K562 (cell line): ENCODE results near the gene SVBP. TPM values are rescaled to one million over a fixed set of nuclear protein-coding genes. Genes with fewer than 3 reads are reported as not detected.

ENCODE experiments used
- ARID2 ChIP-seq: fragments of 450-650 bp; IDR thresholded peaks from 2 replicates; pipeline ENCODE4 v1.6.1; 2017; ENCODE audit warnings: antibody characterized with exemption, mild to moderate bottlenecking
- BRD4 ChIP-seq: fragments of 200-600 bp; sonication (generic); IDR thresholded peaks from 2 replicates; pipeline ENCODE4 v1.6.1; 2017; ENCODE audit warnings: inconsistent platforms
- C11orf30 ChIP-seq: fragments of 450-650 bp; IDR thresholded peaks from 2 replicates; pipeline ENCODE4 v1.6.1; 2016; ENCODE audit warnings: low read depth, mild to moderate bottlenecking
- CREM ChIP-seq: IDR thresholded peaks from 2 replicates; pipeline ENCODE4 v1.6.1; 2014; ENCODE audit warnings: antibody characterized with exemption, low read depth
- HDGF ChIP-seq: fragments of 450-650 bp; IDR thresholded peaks from 2 replicates; pipeline ENCODE4 v1.6.1; 2016
- HINFP ChIP-seq: fragments of 450-650 bp; conservative IDR thresholded peaks from 2 replicates; pipeline ENCODE4 v1.6.1; 2016; ENCODE audit warnings: missing genetic modification characterization, low read depth, mild to moderate bottlenecking, control low read depth, missing compliant biosample characterization
- HMGXB4 ChIP-seq: sonication (generic); formaldehyde crosslinking; IDR thresholded peaks from 2 replicates; pipeline ENCODE4 v1.8.1; 2023; ENCODE audit warnings: mild to moderate bottlenecking, missing genetic modification reagents
- MAZ ChIP-seq, 2 experiments: fragments of 450-650 bp in 1 of 2; sonication (generic) in 1 of 2; formaldehyde crosslinking; IDR thresholded peaks in 1 of 2; conservative IDR thresholded peaks in 1 of 2; 2 replicates each; pipeline versions ENCODE4 v1.4.0 to v1.5.0; 2020; ENCODE audit warnings: mild to moderate bottlenecking in 1 of 2, missing genetic modification reagents in 1 of 2
- NR1H2 ChIP-seq: sonication (generic); formaldehyde crosslinking; IDR thresholded peaks from 2 replicates; pipeline ENCODE4 v1.4.0; 2020; ENCODE audit warnings: mild to moderate bottlenecking, missing genetic modification reagents
- PRMT5 ChIP-seq: sonication (generic); formaldehyde crosslinking; IDR thresholded peaks from 2 replicates; pipeline ENCODE4 v1.5.0; 2020; ENCODE audit warnings: missing genetic modification reagents
- RFX5 ChIP-seq: IDR thresholded peaks from 2 replicates; pipeline ENCODE4 v1.6.1; 2011; ENCODE audit warnings: low read depth, mild to moderate bottlenecking, improper control_type of control experiment, low read length
- SNIP1 ChIP-seq: fragments of 450-650 bp; IDR thresholded peaks from 2 replicates; pipeline ENCODE4 v1.7.1; 2017; ENCODE audit warnings: low read depth, mild to moderate bottlenecking
- SRF ChIP-seq, 2 experiments: fragments of 250-450, 450-650 bp in 1 of 2; sonication (Bioruptor Pico) in 1 of 2; sonication (generic) in 1 of 2; formaldehyde crosslinking; IDR thresholded peaks; 2 replicates each; pipeline versions ENCODE4 v1.5.0 to v1.5.1; 2020 to 2022; ENCODE audit warnings: mild to moderate bottlenecking in 1 of 2, missing genetic modification reagents in 1 of 2
- ZBTB26 ChIP-seq: fragments of 450-650 bp; formaldehyde crosslinking; IDR thresholded peaks from 2 replicates; pipeline ENCODE4 v1.4.0; 2022; ENCODE audit warnings: missing genetic modification characterization
- ZFP36 ChIP-seq: fragments of 150-350 bp; IDR thresholded peaks from 2 replicates; pipeline ENCODE4 v1.6.1; 2018; ENCODE audit warnings: low read length, low read depth; ENCODE audit not compliant: partially characterized antibody
- ZNF121 ChIP-seq: sonication (generic); formaldehyde crosslinking; conservative IDR thresholded peaks from 2 replicates; pipeline ENCODE4 v1.8.0; 2022; ENCODE audit warnings: missing genetic modification reagents
- ZNF324 ChIP-seq: fragments of 250-450 bp; sonication (Bioruptor Pico); IDR thresholded peaks from 2 replicates; pipeline ENCODE4 v1.4.0; 2020; ENCODE audit warnings: mild to moderate bottlenecking
- polyA plus RNA-seq, 8 experiments: library from polyadenylated mRNA; depleted of rRNA in 4 of 8; stranded (reverse) in 5 of 8; unstranded in 3 of 8; fragments of >200 nt; fragmentation: Nextera tagmentation in 2 of 8; fragmentation: Illumina TruSeq in 1 of 8; extraction: Ambion mirVana in 2 of 8; extraction: Trizol in 1 of 8; gene quantifications; 2 replicates each; pipeline versions ENCODE4 v1.2.1 to v1.2.3, GENCODE V29; 2011 to 2014; ENCODE audit warnings: inconsistent platforms in 1 of 8, missing spikeins in 1 of 8
- total RNA-seq, 7 experiments: library from RNA; depleted of rRNA in 6 of 7; stranded (reverse); fragments of >200 nt in 6 of 7; fragmentation: Illumina TruSeq in 2 of 7; extraction: Trizol in 2 of 7; gene quantifications; 2 replicates each; pipeline versions ENCODE4 v1.2.1 to v1.2.3, GENCODE V29; 2011 to 2021; ENCODE audit warnings: low replicate concordance in 1 of 7
- TF ChIP-seq, protein P1 (sequence below): IDR thresholded peaks from 2 replicates; pipeline ENCODE4 v1.6.1; 2012; ENCODE audit warnings: low read depth, low read length, improper control_type of control experiment, borderline replicate concordance

The SVBP gene
- total and polyA plus RNA-seq, 9 of the 15 experiments (the other 6 are each of a cell fraction or from before 2014, with no cell fraction given): 31.7 to 49.7 (median 40.0) TPM

GRCh38 chr1:42765832-42766740 is 51.1 kb downstream of the SVBP start (continued):
- TF ChIP-seq ARID2 (no peak), ZNF324 (no peak), HINFP (tag) (no peak), C11orf30 (no peak), HDGF (no peak), PRMT5 (CRISPR knock-in tag) (no peak), SNIP1 (no peak), ZNF121 (CRISPR knock-in tag) (no peak), NR1H2 (peak; percentile 88), CREM (0 out of 2 replicates have a peak, but pooled peaks have one; percentile 59), ZBTB26 (CRISPR knock-in tag) (no peak), MAZ (CRISPR knock-in tag; conservative IDR thresholded peaks at IDR 0.05 in 1 of 2, IDR thresholded peaks at IDR 0.05 in 1 of 2) (no peak), SRF (CRISPR knock-in tag; IDR thresholded peaks at IDR 0.05) (no peak), RFX5 (no peak), HMGXB4 (peak; percentile 71; the same call in 1 of the 2 replicates), BRD4 (no peak), ZFP36 (no peak)
- TF ChIP-seq, protein P1, sequence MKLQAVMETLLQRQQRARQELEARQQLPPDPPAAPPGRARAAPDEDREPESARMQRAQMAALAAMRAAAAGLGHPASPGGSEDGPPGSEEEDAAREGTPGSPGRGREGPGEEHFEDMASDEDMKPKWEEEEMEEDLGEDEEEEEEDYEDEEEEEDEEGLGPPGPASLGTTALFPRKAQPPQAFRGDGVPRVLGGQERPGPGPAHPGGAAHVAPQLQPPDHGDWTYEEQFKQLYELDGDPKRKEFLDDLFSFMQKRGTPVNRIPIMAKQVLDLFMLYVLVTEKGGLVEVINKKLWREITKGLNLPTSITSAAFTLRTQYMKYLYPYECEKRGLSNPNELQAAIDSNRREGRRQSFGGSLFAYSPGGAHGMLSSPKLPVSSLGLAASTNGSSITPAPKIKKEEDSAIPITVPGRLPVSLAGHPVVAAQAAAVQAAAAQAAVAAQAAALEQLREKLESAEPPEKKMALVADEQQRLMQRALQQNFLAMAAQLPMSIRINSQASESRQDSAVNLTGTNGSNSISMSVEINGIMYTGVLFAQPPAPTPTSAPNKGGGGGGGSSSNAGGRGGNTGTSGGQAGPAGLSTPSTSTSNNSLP: no peak
